ENCODE measurements around the gene PITPNM1. TPM values are rescaled to one million over a fixed set of nuclear protein-coding genes. Genes with fewer than 3 reads are reported as not detected.

The PITPNM1 gene
- total RNA-seq, 1 donor from 2014 or later: 80.0 TPM

DNA sequence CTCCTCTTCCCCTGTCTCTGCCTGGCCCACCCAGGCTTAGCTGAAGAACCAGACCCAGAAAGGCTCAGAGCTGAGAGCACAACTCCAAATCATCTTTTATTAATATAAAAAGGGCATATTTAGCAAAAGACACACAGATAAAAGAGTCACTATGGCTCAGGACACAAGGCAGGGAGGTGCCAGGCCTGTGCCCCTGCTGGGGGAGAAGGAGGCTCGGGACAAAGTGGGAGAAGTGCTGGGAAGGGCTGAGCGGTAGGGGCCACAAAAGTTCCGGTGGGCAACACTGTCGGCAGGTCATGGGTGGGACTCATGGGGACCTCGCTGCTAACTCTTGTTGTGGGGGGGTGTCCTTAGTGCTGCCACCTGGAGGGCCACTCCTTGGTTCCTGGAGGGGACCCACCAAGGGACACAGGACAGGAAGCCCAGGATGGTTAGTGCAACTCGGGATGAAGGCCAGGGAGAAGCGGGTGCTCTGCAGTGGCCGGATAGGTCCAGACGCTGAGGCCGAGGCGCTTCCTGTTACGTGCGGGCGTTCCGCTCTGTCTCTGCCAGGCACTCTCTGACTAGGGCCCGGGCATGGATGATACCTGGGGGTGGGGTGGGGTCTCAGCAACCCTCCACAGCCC is 1.4 kb upstream of the PITPNM1 start:
- intact Hi-C loops (cut with DNase I): no loop called here
- ATAC-seq (no peak), DNase-seq (ENCODE audit: low spot score) (no peak)

DNA sequence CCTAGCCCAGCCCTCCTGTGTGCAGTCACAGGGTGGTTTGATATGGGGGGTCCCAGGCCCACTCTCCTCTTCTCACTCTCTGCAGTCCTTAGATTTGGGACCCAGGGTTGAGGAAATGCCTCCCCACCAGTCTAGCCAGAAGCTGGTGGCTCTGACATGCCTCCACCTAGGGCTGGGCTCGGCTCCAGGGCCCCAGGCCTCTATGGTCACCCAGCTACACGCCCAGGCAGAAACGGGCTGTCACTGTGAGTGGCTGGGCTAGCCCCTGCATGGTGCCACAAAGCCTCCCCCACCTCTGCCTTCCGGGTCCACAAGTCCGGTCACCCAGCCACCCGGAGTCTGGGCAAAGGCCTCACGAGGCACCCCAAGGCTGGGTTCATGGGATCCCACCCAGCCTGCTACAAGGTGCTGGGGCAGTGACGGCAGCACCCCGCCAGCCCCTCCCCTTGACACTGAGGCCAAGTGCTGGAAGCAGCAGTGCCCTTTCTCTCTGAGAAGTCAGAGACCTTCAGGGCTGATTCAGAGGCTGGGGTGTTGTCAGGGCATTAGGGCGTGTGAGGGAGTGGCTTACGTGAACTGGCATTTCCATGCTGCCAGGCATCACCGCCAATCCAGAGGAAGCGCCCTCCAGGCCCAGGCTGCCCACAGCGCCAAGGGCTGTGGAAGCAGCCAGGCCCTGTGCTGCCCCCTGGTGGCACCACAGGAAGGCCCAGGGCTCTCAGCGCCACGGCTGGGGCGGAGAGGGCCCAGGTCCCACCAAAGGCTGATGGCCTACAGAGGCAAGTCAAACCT is 638 bp upstream of the PITPNM1 start:
- peak; percentile 74 for ATAC-seq
- peak; percentile 92 for DNase-seq (ENCODE audit: low spot score)

DNA sequence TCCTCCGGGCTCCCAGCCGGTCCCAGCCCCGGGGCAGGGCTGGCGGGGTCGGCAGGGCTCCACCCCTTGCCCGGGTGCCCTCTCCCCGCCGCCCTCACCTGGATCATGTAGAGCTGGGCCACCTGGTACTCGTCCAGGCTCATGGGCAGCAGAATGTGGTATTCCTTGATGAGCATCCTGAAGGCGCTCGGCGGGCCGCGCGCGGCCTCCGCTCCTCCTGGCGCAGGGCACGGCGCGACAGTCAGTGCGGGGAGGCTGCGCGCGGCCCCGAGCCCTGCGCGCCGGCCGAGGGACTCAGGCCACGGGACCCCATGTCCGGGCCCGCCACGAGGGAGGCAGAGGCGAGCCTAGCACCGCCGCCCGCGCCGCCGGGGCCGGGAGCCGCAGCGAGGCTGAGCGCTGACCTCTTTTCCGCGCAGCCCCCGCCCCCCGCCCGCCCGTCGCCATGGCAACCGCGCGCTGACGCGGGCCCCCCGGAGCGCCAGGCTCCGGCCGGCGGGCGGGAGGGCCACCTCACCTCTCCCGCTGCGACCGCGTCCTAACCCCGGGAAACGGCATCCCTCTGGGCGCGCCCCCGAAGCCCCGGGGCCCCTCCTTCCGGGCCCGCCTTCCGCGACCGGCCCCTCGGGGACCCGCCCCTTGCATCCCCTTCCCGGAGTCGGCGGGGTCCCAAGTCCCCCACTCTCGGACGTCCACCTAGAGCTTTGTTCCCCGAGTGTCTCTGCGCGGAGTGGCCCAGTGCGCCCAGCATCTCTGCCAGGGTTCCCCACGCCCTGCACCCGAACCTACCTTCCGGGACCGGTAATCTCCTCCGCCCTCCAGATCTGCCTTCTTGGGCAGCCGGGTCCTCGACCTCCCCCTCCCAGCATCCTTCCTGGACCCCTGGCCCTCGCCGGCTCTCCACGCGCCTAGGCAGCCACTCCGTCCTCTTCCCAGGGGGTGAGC is 886 bp downstream of the PITPNM1 start:
- ATAC-seq (no peak), DNase-seq (ENCODE audit: low spot score) (no peak)
- intact Hi-C loops (cut with DNase I): loop anchor here (5.0 kb wide), 1 partner anchor 107 kb away; no protein-coding TSS in a partner anchor

More for the DNA sequence above, 638 bp upstream of the PITPNM1 start:
- intact Hi-C loops (cut with DNase I): no loop called here

DNA sequence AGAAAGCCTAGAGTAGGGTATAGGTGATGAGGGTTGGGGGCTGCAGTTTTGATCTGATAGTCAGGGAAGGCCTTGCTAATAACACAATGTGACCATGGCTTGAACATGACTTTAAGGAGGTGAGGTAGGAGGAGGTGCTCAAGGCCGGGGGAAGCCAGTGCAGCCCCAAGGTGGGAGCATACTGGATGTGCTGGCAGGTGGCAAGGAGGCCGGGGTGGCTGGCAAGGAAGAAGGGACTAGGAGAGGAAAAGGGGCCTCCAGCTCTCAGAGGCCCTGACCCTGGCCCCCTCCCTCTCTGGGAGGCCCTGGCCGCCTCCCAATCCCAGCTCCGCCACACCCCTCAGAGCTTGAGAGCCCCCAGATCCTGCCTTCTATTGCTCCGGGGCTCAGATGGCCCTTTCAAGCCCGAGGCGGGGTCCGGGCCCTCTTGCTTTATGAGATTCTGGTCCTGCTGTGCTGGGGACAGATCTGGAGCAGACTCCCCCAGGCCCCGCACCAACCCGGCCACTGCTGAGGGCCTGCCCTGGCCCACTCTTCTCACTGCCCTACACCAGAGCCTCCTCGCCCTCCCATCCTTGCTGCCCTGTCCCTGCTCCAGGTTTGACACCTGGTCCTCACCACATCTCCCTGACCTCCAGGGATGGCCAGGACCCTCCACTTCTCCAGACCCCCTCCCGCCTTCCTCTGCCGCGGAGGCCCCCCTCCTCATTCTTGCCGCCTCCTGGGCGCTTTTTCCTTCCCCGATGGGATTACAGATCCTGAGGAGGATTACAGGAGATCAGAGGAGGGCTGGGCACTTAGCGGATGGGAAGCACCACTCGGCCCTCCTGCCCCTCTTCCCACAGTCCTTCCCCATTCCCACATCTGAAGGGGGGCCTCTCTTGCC is 1.8 kb downstream of the PITPNM1 start:
- ATAC-seq (no peak), DNase-seq (ENCODE audit: low spot score) (no peak)
- intact Hi-C loops (cut with DNase I): loop anchor here (5.0 kb wide), 1 partner anchor 106 kb away; no protein-coding TSS in a partner anchor

DNA sequence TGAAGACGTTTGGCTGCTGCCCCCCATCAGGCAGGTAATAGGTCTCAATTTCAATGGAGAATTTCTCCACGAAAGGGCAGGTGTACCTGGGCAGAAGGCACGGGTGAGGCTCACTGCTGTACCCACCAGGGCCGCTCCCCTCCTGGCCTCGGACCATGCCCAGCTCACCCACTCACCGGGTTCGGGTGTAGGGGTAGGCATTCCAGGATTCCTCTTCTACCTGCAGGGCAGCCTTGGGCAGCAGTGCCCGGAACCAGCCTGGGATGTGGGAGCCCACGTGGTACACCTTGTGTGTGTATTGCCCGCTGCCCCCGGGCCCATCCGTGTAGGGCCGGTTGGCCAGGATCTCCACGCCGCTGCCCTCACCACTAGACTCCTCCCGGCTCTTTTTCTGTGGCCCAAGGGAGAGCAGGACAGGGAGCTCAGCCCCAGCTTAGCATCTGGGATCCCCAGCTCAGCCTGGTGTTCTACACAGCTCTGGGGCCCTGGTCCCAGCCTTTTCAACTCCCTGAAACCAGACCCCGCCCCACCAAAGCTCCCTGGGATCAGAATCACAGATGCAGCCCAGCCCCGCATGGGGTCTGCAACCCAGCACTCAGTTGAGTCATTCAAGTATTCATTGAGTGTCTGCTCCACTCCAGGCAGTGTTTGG is 2.7 kb downstream of the PITPNM1 start:
- ATAC-seq (no peak), DNase-seq (ENCODE audit: low spot score) (no peak)
- intact Hi-C loops (cut with DNase I): loop anchor here (5.0 kb wide), 1 partner anchor 105 kb away; no protein-coding TSS in a partner anchor

DNA sequence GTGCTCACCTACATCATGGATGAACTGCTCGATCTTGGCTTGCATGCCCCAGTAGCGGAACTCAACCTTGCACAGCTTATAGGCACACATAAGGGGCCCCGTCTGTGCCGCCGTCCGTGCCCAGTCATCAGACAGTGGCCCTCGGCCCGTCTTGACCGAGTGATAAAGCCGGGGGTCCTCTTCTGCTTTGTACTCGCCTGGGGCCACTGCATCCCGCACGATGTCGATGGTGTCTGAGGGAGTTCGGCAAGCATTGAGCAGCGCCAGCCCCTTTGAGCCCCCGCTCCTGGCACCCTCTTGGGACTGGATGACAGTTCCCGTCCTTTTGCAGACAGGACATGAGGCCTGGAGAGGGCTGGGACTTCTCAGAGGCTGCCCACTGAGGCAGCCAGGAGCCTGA is 3.3 kb downstream of the PITPNM1 start:
- no peak for DNase-seq (ENCODE audit: low spot score)
- intact Hi-C loops (cut with DNase I): loop anchor here (5.0 kb wide), 1 partner anchor 105 kb away; no protein-coding TSS in a partner anchor
- ATAC-seq: no peak

DNA sequence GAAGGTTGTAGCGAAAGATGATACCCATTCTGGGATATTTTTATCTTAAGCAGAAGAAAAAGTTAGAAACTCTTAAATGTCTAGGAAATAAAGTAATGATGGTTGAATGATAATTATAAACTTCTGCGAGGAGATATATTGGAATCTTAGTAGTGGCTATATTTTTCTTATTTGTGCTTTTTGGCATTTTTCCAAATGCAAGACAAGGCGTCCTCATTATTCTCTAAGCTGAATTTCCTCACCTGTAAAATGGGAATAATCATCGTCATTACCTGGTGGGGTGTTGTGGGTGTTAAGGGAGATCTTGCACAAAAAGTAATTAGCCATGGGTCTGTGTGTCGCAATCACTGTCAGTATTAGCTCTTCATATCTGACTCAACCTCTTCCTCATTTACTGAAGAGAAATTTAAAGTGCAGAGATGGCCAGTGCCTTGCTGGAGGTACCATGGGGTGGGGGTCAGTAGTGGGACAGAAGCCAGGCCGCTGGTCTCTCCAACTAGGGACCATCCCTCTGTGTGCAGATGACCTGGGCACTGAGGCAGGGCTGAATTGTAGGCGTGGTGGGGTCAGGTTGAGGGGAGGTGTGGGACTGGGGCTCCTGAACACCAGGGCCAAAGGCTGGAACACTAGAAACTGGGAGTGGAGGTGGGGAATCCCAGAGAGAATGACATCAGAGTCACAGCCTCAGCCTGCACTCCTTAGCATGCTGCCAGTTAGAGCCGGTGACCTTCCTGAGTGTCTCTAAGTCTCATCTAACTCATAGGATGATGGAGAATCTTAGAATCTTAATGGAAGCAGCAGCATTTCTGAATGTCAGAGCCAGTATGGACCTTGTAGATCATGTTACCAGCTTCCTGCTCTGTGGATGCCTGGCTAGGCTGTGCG is 4.1 kb downstream of the PITPNM1 start:
- ATAC-seq (no peak), DNase-seq (ENCODE audit: low spot score) (no peak)
- intact Hi-C loops (cut with DNase I): loop anchor here (5.0 kb wide), 1 partner anchor 104 kb away; no protein-coding TSS in a partner anchor

DNA sequence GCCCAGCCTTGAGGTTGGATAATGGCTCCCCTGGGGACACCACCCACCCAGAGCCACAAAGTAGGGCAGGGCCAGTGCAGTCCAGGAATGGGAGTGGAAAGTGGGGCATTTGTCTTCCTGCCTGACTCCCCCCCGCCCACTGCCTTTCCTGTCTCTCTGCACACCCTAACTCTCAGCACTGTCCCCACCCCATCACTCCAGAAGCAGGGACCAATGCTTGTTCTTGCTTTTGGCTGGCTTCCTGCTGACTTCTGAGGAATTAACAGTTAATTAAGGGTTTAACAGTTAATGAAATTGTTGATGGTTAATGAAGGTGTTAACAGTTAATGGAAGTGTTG is 4.7 kb downstream of the PITPNM1 start:
- intact Hi-C loops (cut with DNase I): loop anchor here (5.0 kb wide), 1 partner anchor 103 kb away; no protein-coding TSS in a partner anchor
- ATAC-seq: no peak

DNA sequence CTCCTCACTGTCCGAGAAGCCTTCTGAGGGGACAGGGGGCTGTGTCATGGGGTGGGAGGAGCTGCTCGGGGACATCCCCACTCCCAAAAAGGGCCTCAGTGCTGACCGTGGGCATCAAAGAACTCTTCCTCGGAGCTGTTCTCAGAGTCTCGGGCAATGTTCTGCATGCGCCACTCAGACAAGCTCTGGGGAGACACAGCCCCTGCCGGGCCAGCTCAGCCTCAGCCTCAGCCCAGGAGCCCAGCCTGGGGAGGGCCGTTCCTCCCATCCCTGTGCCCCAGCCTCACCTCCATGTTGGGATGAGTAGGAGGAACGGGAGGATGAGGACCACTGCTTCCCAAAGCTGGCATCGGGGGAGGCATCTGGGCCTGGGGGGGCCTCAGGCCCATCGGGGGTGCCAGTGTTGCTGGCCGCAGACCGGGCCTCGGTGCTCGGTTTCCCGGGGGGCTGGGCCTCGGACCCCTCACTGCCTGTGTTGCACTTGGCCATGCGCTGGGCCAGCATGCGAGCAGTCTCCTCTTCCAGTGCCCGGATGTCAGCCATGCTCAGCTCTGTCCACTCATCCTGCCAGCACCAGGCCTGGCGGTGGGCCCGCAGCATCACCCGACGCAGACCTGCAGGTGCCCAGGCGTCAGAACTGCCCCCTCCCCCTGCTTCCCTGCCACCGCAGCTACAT is 5.2 kb downstream of the PITPNM1 start:
- no peak for DNase-seq (ENCODE audit: low spot score)
- ATAC-seq: no peak
- intact Hi-C loops (cut with DNase I): loop anchor here (5.0 kb wide), 1 partner anchor 103 kb away; no protein-coding TSS in a partner anchor

More for the DNA sequence above, 4.7 kb downstream of the PITPNM1 start:
- no peak for DNase-seq (ENCODE audit: low spot score)

DNA sequence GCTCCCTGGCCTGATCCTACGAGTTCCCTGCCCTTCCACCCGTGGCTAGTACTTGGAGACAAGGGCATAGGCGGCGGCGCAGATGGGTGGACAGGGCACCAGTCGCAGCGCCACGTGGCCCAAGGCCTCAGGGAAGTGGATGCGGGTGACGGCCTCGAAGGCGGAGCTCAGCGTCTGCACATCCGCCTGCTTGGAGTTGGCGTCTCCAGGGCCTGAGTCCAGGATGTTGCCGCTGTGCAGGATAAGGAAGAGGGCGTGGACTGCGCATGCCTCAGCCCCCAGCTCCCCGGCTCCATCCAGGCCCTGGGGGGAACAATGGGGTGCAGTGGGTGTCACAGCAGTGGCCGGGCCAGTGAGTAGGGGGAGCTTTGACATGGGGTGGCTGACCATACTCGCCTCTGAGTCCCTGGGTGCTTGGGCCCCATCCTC is 6.6 kb downstream of the PITPNM1 start:
- no peak for DNase-seq (ENCODE audit: low spot score)
- no peak for ATAC-seq
- intact Hi-C loops (cut with DNase I): no loop called here

DNA sequence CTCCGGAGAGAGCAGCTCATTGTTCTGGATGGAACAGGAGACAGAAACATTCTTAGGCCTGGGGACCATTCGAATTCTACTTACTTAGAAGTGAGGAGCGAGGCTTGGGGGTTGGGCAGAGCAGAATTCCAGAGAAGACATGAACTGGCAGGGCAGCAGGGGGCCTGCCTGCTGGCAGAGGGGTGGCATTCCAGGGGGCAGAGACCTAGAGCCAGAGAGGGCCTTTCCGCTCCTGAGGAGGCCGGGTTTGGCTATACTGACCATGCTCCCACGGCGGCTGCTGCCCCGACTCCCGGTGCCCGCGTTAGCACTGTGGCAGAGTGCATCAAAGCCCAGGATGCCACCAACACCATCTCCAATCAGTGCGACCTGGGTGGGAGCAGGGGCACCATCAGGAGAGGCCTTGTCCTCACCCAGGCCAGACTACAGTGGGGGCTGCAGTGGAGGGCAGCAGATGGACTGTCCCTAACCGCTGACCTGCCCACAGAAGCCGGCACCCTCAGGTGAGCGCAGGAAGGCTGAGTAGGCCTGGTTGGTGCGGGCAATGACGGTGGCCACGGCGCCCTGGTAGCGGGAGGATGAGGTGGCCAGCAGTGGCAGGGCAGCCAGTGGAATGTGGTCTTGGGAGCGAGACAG is 7.4 kb downstream of the PITPNM1 start:
- ATAC-seq: no peak
- DNase-seq (ENCODE audit: low spot score): no peak
- intact Hi-C loops (cut with DNase I): no loop called here

DNA sequence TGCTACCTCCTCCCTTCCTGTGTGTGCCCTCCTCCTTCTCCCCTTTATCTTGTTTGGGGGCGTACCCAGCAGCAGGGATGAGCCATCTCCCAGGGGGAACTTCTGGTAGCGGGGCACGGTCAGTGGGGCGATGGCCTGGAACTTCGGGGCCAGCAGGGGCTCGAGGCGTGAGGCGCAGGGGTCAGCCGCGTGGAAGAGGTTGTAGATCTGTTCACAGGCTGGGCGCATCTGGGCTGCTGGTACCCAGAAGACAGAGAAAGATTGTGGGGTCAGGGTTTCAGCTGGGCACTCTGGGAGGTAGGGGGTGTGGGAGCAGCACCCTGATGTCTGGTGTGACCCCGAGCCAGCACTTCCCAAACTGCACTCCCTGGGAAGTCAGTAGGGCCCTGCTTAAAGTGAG is 9.1 kb downstream of the PITPNM1 start:
- intact Hi-C loops (cut with DNase I): no loop called here
- ATAC-seq (no peak), DNase-seq (ENCODE audit: low spot score) (no peak)

DNA sequence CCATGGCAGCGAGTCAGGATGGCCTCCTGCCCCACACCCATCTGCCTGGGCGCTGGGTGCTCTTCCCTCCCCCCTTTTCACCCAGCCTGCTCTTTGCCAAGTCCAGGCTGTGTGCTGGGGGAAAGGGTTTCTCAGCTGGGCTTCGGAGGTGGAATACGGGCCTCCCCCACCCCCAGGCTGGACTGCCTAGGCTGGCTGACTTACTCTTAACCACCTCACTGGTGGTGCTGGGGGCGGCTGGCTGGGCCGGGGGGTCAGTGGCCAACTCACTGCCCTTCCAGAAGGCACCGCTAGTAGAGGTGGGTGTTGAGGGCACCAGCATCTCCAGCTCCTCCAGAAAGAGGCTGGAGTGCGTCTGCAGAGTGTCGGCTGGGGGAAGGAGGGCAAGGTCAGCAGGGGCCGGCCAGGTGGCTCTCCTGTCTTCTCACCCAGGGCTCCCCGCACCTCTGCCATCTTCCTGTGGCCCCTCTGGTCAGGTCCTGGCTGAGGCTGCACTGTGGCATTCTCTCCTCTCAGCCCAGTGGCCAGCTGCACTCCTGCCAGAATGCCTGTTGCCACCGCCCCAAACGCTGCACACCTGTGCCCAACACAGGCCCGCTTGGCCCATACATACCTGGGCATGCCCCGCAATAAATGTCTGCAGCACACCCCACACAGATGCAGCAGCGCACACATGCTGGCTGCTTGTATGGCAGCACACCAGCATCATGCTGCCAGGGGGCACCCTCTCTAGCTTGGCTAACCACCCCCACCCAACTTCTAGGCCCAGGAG is 9.7 kb downstream of the PITPNM1 start:
- ATAC-seq: no peak
- no peak for DNase-seq (ENCODE audit: low spot score)
- intact Hi-C loops (cut with DNase I): no loop called here

DNA sequence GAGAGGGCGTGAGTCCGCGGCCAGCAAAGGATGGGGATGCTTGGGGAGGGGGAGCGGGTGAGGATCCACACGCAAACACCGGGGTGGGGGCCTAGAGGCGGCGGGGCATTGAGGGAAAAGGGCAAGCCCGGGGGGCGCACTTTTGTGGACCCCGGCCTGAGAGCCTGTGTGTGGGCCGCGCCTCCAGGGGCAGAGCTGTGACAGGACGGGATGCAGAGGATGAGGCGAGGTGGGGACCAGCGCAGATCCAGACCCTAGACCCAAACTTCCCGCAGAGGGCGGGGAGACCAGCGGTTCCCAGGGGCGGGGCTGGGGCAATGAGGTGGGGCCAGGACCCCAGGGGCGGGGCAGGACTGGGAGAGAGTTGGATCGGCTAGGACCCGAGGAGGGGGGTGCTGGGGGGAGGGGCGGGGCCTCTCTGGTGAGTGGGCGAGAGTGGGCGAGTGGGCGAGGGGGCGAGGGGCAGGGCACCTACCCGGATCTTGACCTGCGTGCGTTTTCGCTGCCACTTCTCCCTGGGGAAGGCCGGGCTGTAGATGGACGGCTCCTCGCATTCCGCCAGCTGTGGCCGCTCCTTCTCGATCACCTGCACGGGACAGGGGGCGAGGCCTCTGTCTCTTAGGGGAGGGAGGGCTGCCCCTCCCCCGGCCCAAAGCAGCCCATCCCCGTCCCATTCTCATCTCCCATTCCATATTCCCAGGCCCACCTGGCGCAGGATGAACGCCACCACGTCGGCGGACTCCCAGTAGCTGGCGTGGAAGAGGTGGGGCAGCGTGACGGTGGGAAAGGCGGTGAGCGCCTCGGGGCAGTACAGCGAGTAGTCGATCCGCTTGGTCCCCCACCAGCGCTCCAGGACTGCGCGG is 10.6 kb downstream of the PITPNM1 start:
- intact Hi-C loops (cut with DNase I): no loop called here
- DNase-seq (ENCODE audit: low spot score): no peak
- no peak for ATAC-seq

Data from sciatic nerve (tissue), 2 donors.